H1 (cell line): ENCODE measurements around the gene SLC44A5. TPM values are rescaled to one million over a fixed set of nuclear protein-coding genes. Genes with fewer than 3 reads are reported as not detected.

ENCODE experiments used
- CHD7 ChIP-seq: fragments of 300-600 bp; sonication (generic); IDR thresholded peaks from 2 replicates; pipeline ENCODE4 v1.7.1; 2012; ENCODE audit warnings: low read length, moderate library complexity, mild to moderate bottlenecking, inconsistent platforms; ENCODE audit not compliant: insufficient replicate concordance
- NANOG ChIP-seq: IDR thresholded peaks from 2 replicates; pipeline ENCODE4 v1.6.1; 2011; ENCODE audit warnings: low read length, low read depth, mild to moderate bottlenecking, inconsistent platforms; ENCODE audit not compliant: insufficient read depth, poor library complexity, severe bottlenecking
- SIN3A ChIP-seq, 2 experiments: IDR thresholded peaks in 1 of 2; conservative IDR thresholded peaks in 1 of 2; 2 replicates each; pipeline ENCODE4 v1.6.1; 2011 to 2012; ENCODE audit warnings: low read length in 2 of 2, improper control_type of control experiment in 1 of 2, low read depth in 1 of 2, mild to moderate bottlenecking in 1 of 2
- polyA plus RNA-seq, 7 experiments: library from polyadenylated mRNA; depleted of rRNA in 3 of 7; stranded (reverse) in 5 of 7; unstranded in 2 of 7; fragments of >200 nt in 5 of 7; fragments of 200-250 nt in 2 of 7; gene quantifications; 1 replicate in 5 of 7; 2 replicates in 1 of 7; 4 replicates in 1 of 7; pipeline versions ENCODE4 v1.2.1 to v1.2.3, GENCODE V29; 2011 to 2013; ENCODE audit warnings: missing spikeins in 2 of 7, mixed read lengths in 2 of 7
- total RNA-seq: library from RNA; stranded (reverse); fragmentation: NEBNext Ultra II Directional; extraction: Animal tissue kit (Norgen Biotek cat#: 25700); gene quantifications from 2 replicates; pipeline ENCODE4 v1.2.1, GENCODE V29; 2021

SLC44A5 gene
- total and polyA plus RNA-seq, 2 of the 8 experiments (the other 6 are each of a cell fraction or from before 2014, with no cell fraction given) = 1.8 to 3.3 TPM

DNA sequence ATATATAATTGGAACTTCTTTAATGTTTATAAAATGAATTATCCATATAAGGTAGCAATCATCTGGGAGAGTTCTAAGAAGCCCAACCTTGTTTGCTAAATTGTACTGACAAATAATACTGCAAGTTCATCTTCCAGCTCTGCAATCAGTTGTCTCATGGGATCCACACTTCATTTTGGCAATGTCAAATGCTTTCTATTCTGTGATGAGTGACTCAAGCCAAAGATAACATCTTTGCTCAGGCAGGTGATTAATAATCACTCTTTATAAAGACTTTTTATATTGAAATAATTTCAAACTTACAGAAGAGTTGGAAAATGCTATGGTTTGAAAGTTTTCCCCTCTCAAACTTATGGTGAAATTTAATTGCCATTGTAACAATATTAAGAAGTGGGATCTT is 67.2 kb downstream of the SLC44A5 start (continued):
- TF ChIP-seq CHD7 = no peak
- TF ChIP-seq SIN3A (conservative IDR thresholded peaks at IDR 0.05 in 1 of 2, IDR thresholded peaks at IDR 0.05 in 1 of 2; ENCODE audit: low read depth in 1 of 2, low read length in 2 of 2) = no peak
- TF ChIP-seq NANOG = no peak
